Right ventricle myocardium superior (tissue), 1 donor: ENCODE data around the gene NDUFV1. TPM values are rescaled to one million over a fixed set of nuclear protein-coding genes. Genes with fewer than 3 reads are reported as not detected.
A peak's percentile ranks its signal among the peaks of the same experiment; 100 is the strongest.
"Not testable (repeated sequence)": the region's sequence is repeated elsewhere in the genome, so short reads cannot be mapped to it uniquely, and the experiment has no call there.

Source experiments
- ATAC-seq: fragments of 200-7000 bp; cut with Tn5 transposase; one replicate; pipeline ENCODE4 v1.9.1; 2020; ENCODE audit warnings: mild to moderate bottlenecking; ENCODE audit not compliant: poor library complexity
- DNase-seq: peaks from one replicate; pipeline ENCODE4 v3.0.0-alpha.2; 2020
- intact Hi-C: fragments of 100-400 bp; cut with DNase I; formaldehyde crosslinking; loops from one replicate; pipeline ENCODE4 v1.11.2; 2022
- total RNA-seq: library from RNA; stranded (reverse); fragmentation: NEBNext Ultra II Directional; extraction: Animal tissue kit (Norgen Biotek cat#: 25700); gene quantifications from one replicate; pipeline ENCODE4 v1.2.1, GENCODE V29; 2021
- donor health status: DM: no; HTN: yes; CAD: no; lungs with severe emphysema.

NDUFV1 gene
- total RNA-seq, 1 donor from 2014 or later, result 754 TPM

GRCh38 chr11:67618901-67619659 lies 12.3 kb downstream of the NDUFV1 start:
- intact Hi-C loops, ATAC-seq, DNase-seq: not testable (repeated sequence)

DNA sequence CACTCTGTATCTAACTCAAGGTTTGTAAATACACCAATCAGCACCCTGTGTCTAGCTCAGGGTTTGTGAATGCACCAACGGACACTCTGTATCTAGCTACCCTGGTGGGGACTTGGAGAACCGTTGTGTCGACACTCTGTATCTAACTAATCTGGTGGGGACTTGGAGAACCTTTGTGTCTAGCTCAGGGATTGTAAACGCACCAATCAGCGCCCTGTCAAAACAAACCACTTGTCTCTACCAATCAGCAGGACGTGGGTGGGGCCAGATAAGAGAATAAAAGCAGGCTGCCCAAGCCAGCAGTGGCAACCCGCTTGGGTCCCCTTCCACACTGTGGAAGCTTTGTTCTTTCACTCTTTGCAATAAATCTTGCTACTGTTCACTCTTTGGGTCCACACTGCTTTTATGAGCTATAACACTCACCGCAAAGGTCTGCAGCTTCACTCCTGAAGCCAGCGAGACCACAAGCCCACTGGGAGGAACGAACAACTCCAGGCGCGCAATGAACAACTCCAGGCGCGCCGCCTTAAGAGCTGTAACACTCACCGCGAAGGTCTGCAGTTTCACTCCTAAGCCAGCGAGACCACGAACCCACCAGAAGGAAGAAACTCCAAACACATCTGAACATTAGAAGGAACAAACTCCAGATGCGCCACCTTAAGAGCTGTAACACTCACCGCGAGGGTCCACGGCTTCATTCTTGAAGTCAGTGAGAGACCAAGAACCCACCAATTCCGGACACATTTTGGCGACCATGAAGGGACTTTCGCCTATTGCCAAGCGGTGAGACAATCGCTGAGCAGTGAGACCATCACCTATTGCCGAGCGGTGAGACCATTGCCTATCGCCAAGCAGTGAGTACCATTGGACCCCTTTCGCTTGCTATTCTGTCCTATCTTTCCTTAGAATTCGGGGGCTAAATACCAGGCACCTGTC lies 13.2 kb downstream of the NDUFV1 start:
- ATAC-seq, intact Hi-C loops, DNase-seq: not testable (repeated sequence)

GRCh38 chr11:67620621-67621020 lies 13.9 kb downstream of the NDUFV1 start:
- ATAC-seq, intact Hi-C loops, DNase-seq: not testable (repeated sequence)

DNA sequence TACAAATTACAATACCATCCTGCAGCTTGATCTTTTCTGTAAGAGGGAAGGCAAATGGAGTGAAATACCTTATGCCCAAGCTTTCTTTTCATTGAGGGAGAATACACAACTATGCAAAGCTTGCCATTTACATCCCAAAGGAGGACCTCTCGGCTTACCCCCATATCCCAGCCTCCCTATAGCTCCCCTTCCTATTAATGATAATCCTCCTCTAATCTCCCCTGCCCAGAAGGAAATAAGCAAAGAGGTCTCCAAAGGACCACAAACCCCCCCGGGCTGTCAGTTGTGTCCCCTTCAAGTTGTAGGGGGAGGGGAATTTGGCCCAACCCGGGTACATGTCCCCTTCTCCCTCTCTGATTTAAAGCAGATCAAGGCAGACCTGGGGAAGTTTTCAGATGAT lies 15.2 kb downstream of the NDUFV1 start:
- intact Hi-C loops, DNase-seq, ATAC-seq: not testable (repeated sequence)

- intact Hi-C loops, DNase-seq, ATAC-seq: not testable (repeated sequence)
Measured at GRCh38 chr11:67622905-67623304, 16.2 kb downstream of the NDUFV1 start.

GRCh38 chr11:67623795-67624194 lies 17.1 kb downstream of the NDUFV1 start:
- intact Hi-C loops, ATAC-seq, DNase-seq: not testable (repeated sequence)

DNA sequence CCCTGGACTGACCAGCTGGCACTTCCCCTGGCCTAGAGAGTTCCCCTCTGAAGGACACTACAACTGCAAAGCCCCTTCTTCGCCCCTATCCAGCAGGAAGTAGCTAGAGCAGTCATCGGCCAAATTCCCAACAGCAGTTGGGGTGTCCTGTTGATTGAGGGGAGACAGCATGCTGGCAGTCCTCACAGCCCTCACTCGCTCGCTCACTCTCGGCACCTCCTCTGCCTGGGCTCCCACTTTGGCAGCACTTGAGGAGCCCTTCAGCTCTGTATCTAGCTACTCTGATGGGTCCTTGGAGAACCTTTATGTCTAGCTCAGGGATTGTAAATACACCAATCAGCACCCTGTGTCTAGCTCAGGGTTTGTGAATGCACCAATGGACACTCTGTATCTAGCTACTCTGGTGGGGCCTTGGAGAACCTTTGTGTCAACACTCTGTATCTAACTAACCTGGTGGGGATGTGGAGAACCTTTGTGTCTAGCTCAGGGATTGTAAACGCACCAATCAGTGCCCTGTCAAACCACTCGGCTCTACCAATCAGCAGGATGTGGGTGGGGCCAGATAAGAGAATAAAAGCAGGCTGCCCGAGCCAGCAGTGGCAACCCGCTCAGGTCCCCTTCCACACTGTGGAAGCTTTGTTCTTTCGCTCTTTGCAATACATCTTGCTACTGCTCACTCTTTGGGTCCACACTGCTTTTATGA lies 19.5 kb downstream of the NDUFV1 start:
- intact Hi-C loops, ATAC-seq: not testable (repeated sequence)
- peak; percentile 16 for DNase-seq

DNA sequence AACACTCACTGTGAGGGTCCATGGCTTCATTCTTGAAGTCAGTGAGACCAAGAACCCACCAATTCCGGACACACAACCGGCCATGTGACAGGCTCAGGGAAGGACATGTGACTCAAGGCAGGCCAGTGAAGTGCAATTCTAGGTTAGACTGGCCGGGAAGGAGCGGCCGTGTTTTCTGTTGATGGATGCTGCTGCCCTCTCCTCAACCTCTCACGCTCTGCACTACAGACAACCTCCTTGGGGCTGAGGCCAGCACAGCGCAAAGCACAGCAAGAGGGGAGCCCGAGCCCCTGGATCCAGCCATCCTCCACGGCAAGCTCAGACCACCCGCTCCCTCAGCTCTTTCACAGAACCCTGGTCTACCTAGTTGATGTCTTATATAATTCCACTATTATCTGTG lies 20.2 kb downstream of the NDUFV1 start:
- intact Hi-C loops, result no loop called here
- ATAC-seq (no peak), DNase-seq (peak; percentile 34)

DNA sequence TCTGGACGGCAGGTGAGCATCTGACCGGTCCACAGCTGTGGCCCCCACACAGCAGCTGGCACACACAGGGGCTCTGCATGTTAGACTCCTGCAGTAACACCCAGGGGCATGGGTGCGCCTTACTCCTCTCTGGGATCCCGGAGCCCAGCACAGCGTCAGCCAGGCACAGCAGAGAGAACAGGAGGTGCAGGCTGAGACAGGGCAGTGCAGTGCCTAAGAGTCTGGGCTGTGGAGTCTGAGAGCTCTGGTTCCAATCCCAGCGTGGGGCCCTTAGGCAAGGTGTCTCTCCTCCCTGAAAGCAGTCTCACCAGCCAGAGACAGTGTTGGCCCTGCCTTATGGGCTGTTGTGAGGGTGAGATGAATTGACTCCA lies 20.7 kb downstream of the NDUFV1 start:
- intact Hi-C loops, result no loop called here
- DNase-seq (peak; percentile 40), ATAC-seq (no peak)

- peak; percentile 40 for DNase-seq
- ATAC-seq, result no peak
- intact Hi-C loops, result no loop called here
Measured at GRCh38 chr11:67627812-67628624, 21.3 kb downstream of the NDUFV1 start.

DNA sequence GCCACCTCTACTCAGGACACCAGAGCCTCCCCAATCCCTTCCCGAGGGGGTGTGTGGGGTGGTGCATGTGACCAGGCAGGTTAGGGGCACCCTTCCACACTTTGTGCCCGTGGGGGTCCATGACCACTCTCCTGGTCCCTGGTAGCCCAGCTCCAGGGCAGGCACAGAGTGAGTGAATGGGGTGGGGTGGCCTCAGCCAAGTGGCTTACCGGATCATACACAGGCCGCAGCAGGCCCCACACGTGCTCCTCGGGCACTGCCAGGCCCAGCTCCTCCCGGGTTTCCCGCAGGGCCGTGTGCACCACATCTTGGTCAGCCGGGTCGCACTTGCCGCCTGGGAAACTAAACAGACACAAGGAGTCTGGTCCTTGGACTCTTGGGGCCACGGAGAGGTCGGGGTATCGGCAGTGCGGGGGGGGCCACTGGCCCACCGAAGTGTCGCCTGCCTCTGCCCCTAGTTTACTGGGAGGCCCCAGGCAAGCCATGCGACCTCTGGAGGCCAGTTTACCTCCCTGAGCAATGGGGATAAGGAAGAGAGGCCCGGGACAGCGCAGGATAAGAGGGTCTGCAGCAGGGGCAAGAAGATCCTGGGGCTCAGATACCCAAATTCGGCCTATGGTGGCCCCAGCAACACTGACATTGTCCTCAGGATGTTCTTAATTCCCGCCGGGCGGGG lies 22.1 kb downstream of the NDUFV1 start:
- ATAC-seq (no peak), DNase-seq (peak; percentile 53)
- intact Hi-C loops, result no loop called here

DNA sequence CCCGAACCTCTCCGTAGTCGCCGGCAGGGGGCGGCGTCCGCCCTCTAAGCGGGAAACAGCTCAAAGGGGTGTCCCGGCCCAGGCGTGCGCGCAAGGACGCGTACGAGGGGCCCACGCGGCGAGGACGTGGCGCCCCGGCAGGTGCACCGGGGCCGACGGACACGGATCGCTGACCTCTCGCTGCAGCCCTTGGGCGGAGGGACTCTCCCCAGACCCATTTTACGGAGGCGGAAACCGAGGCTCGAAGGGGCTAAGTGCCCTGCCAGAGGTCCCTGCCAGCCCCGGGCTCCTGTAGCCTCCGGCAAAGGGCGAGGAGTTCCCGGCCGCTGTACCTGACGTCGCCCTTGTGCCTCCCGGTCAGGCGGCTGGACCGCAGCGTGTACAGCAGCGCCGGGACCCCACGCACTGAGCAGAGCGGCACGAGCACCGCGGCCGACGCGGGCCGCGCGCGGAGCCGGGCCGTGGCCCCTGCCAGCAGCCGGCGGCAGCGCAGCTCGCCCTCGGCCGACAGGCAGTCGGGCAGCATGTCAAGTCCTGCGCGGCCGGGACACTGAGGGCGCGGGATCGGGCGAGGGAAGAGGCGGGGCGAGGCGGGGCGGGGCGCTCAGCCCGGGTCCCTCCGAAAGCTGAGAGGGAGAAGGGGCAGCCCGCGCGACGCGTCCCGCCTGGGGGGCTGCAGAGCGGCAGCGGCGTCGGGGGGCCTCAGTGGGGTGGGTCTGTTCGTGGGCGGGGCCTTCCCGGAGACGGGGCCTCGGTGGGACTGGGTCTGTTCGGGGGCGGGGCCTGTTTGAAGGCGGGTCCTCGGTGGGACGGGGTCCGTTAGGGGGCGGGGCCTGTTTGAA lies 22.9 kb downstream of the NDUFV1 start, which contains the start of gene NUDT8:
TSS of gene NUDT8 (minus strand) at position 552 of the 842 bp plus-strand sequence. CDS start at position 526, 26 bp downstream.
- ATAC-seq (peak; percentile 89), DNase-seq (peak; percentile 93)
- intact Hi-C loops, result no loop called here

DNA sequence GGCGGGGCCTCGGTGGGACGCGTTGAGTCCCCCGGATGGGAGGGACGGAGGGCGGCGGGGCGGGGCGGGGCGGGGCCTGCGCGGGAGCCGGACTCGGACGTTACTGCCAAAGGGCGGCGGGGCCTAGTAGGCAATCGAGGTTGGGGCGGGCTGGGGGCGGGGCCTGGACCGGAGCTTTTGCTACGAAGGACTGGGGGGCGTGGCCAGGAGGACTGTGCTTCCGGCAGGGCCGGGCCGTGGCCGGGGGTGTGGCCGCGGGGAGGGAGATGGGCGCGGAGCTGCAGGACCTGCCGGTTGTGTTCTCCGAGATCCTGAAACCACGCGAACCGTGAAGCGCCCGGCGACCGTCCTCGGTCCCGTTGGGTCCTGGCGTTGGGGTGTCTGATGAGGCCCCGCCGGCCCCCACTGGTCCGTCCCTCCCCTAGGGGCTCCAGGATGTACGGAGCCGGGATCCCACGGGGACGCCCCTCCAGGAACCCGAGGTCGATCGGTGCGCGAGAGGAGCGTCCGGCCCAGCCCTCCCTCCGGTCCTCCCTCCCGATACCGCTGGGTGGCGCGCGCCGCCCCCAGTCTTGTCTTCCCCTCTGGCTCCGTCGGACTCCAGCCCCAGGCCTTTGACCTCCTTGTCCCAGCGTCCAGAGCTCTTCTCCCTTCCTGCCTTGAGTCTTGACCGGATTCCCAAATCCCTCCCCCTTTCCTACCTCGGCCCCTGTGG lies 23.6 kb downstream of the NDUFV1 start:
- DNase-seq, result peak; percentile 99
- intact Hi-C loops, result no loop called here
- peak; percentile 88 for ATAC-seq

DNA sequence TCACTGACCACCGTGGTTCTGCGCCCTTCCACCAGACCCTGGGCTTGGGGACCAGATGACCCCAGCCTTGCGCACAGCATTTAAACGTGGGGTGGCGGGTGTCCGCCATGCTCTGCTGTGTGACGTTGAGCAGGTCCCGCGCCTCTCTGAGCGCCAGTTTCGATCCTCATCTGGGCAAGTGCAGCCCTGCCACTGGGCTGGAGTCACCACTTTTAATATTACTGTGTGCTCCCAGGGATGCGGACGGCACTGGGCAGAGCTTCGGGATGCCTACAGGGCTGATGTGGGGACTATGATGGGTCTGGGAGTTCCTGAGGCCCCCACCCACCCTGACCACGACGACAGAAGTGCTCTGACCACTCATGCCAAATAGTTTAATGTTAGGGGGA lies 24.2 kb downstream of the NDUFV1 start:
- ATAC-seq (no peak), DNase-seq (no peak)
- intact Hi-C loops, result no loop called here

GRCh38 chr11:67631411-67631810 lies 24.7 kb downstream of the NDUFV1 start:
- ATAC-seq, result no peak
- intact Hi-C loops, result no loop called here

GRCh38 chr11:67631853-67632174 lies 25.1 kb downstream of the NDUFV1 start:
- intact Hi-C loops, result no loop called here
- no peak for ATAC-seq

More at GRCh38 chr11:67631411-67631810, 24.7 kb downstream of the NDUFV1 start:
- no peak for DNase-seq

More at GRCh38 chr11:67631853-67632174, 25.1 kb downstream of the NDUFV1 start:
- DNase-seq, result no peak
